ENCODE measurements around the gene GGCT.
"Not testable (repeated sequence)": the region's sequence is repeated elsewhere in the genome, so short reads cannot be mapped to it uniquely, and the experiment has no call there.

The GGCT gene

DNA sequence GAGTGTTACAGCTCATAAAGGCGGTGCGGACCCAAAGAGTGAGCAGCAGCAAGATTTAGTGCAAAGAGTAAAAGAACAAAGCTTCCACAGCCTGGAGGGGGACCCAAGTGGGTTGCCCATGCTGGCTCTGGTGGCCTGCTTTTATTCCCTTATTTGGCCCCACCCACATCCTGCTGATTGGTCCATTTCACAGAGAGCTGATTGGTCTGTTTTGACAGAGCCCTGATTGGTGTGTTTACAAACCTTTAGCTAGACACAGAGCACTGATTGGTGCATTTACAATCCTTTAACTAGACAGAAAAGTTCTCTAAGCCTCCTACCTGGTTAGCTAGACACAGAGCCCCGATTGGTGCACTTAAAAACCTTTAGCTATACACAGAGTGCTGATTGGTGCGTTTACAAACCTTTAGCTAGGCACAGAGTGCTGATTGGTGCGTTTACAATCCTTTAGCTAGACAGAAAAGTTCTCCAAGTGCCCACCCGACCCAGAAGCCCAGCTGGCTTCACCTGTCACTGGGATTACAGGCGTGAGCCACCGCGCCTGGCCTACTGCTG, 2.8 kb upstream of the GGCT start:
- not testable (repeated sequence) for H3K4me3 ChIP-seq (ENCODE audit: low read length in 2 of 2); H3K9me3 ChIP-seq (ENCODE audit: control insufficient read depth in 2 of 2, low read length in 2 of 2); H3K27me3 ChIP-seq (ENCODE audit: control insufficient read depth in 2 of 2, insufficient read depth in 2 of 2, low read length in 2 of 2); H3K9ac ChIP-seq (ENCODE audit: low read depth in 1 of 2, low read length in 2 of 2); H3K36me3 ChIP-seq (ENCODE audit: control insufficient read depth in 2 of 2, insufficient read depth in 2 of 2, low read length in 2 of 2); H3K27ac ChIP-seq (ENCODE audit: low read depth in 2 of 2, low read length in 2 of 2)
- peaks cover 6 to 15% of the 10 kb centered on the region in 2 donors for H3K4me1 ChIP-seq (ENCODE audit: control insufficient read depth in 2 of 2, insufficient read depth in 2 of 2, low read length in 2 of 2)

DNA sequence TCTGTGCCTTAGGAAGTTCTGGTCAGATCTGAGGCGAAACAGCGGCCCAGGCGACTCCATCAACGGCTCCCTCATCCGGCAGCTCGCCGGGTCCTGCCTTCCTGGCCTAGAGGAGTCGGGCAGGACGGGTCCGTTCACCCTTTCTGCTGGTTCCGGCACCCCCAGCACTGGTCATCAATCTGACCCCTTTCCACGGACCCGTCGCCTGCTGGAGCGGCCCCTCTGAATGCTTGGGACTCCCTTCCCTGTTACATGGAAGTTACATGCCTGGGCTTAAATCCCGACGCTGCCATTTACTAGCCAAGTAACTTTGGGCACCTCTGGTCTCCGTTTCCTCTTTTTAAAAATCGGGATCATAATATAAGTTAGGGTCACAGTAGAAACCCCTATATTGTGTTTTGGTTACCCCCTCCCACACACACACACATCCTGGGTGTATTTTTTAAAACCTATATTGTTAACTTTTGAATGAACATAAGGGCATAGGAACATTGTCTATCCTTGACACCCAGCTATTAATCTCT, 607 bp upstream of the GGCT start:
- Histone ChIP-seq H3K9ac (ENCODE audit: low read depth in 1 of 2, low read length in 2 of 2) (peak overlapping the region; percentile 79 to 94), H3K27ac (ENCODE audit: low read depth in 2 of 2, low read length in 2 of 2) (peak overlapping the region; percentile 77 to 86), H3K27me3 (ENCODE audit: control insufficient read depth in 2 of 2, insufficient read depth in 2 of 2, low read length in 2 of 2) (no peaks in the 10 kb centered on the region), H3K9me3 (ENCODE audit: control insufficient read depth in 2 of 2, low read length in 2 of 2) (no peaks in the 10 kb centered on the region), H3K4me1 (ENCODE audit: control insufficient read depth in 2 of 2, insufficient read depth in 2 of 2, low read length in 2 of 2) (peaks cover 6 to 17% of the 10 kb centered on the region in 2 donors), H3K4me3 (ENCODE audit: low read length in 2 of 2) (peak overlapping the region; percentile 96 to 97), H3K36me3 (ENCODE audit: control insufficient read depth in 2 of 2, insufficient read depth in 2 of 2, low read length in 2 of 2) (no peaks in the 10 kb centered on the region)

DNA sequence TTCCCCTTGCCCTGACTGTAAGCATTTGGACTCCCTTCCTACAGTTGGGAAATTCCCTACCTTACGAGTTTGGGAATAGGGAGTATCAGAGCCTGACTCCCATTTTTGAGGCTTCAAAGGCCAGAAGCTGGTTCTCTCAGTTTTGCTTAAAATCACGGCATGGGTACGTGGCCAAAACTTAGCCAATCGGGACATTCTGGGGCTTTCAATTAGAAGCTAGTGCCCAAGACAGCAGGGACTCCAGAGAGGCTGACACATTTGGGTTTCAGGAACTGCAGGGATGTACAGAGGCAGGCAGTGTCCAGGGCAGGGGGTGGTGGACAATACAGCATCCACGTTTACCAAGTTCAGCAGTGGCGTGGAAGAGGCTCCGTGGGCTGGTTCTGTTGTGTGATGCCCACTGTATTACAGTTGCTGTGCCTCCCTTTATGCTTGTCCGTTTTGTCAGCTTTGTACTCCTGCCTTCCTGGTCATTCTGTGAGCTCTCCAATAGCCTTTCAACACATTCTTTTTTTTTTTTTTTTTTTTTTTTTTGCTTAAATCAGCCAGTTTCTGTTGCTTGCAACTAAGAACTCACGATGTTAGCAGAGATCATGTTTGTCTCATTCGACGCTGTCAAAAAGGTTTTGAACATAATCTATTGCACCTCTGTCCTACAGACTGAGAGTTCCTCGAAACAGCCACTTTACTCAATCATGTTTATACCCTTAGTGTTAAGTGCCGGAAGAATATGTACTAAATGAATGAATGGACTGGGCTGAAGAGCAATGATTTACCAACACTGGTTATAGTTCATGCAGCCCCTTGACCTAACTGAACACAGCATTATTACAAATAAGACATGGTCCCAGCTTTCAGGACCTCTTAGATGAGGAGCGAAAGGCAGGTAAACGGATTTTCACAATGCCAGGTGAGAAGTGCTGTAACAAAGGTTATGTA, 1.1 kb downstream of the GGCT start:
- Histone ChIP-seq H3K36me3 (ENCODE audit: control insufficient read depth in 2 of 2, insufficient read depth in 2 of 2, low read length in 2 of 2) (no peaks in the 10 kb centered on the region), H3K27ac (ENCODE audit: low read depth in 2 of 2, low read length in 2 of 2) (no peak overlapping the region), H3K9ac (ENCODE audit: low read depth in 1 of 2, low read length in 2 of 2) (peak overlapping the region; percentile 79 to 94), H3K9me3 (ENCODE audit: control insufficient read depth in 2 of 2, low read length in 2 of 2) (no peaks in the 10 kb centered on the region), H3K4me1 (ENCODE audit: control insufficient read depth in 2 of 2, insufficient read depth in 2 of 2, low read length in 2 of 2) (peaks cover 6 to 17% of the 10 kb centered on the region in 2 donors), H3K4me3 (ENCODE audit: low read length in 2 of 2) (peak overlapping the region; percentile 96 to 97), H3K27me3 (ENCODE audit: control insufficient read depth in 2 of 2, insufficient read depth in 2 of 2, low read length in 2 of 2) (no peaks in the 10 kb centered on the region)

DNA sequence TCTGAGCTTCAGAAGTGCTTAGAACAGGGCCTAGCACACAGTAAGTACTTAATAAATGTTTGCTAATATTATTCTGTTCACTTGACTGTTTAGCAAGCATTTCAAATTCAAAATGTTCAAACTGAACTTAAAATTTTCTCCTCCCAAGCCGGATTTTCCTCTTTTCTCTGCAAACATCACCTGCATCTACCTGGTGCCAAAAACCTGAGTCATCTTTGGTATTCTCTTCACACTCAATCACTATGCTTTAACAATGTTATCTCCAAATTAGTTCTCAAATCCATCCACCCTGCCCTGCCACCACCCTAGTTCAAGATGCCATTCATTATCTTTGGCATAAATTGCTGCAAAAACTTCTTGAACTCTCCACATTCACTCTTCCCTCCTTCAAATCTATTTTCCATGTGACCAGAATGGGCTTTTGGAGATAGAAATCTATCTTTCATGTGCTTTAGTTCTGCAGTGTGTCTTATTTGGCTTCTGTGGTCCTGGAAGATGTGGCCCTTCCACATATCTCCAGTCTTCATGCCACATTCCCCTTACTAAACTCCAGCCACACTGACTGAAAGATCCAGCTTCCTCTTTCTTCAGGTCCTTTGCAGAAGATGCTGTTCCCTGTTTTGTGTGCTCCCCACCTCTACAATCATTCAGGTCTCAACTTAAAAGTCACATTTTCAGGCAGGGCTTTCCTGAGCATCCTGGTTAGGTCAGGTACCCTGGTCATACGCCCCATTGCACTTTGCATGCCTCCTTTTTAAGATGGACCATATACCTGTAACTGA, 2.0 kb downstream of the GGCT start:
- H3K4me3 ChIP-seq (ENCODE audit: low read length in 2 of 2), result no peak overlapping the region
- H3K9me3 ChIP-seq (ENCODE audit: control insufficient read depth in 2 of 2, low read length in 2 of 2), result no peaks in the 10 kb centered on the region
- peaks cover 6 to 17% of the 10 kb centered on the region in 2 donors for H3K4me1 ChIP-seq (ENCODE audit: control insufficient read depth in 2 of 2, insufficient read depth in 2 of 2, low read length in 2 of 2)
- H3K36me3 ChIP-seq (ENCODE audit: control insufficient read depth in 2 of 2, insufficient read depth in 2 of 2, low read length in 2 of 2), result peaks cover 0 to under 1% of the 10 kb centered on the region in 2 donors
- H3K27me3 ChIP-seq (ENCODE audit: control insufficient read depth in 2 of 2, insufficient read depth in 2 of 2, low read length in 2 of 2), result no peaks in the 10 kb centered on the region
- no peak overlapping the region for H3K27ac ChIP-seq (ENCODE audit: low read depth in 2 of 2, low read length in 2 of 2)
- no peak overlapping the region for H3K9ac ChIP-seq (ENCODE audit: low read depth in 1 of 2, low read length in 2 of 2)

DNA sequence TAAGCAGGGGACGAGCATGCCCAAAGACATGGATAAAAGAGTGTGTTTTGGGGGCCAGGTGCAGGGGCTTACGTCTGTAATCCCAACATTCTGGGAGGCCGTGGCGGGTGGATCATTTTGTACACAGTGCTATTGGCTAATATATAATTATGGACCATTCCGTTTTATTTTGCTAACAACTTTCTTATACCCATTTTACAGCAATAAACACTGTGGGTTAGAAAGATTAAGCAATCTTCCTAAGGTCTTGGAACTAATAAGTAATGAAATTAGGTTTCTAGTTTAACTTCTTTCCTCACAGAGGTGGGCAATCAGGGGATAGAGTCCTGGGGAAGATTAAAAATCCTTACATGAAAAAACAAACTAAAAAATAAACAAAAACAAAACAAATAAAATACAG, 3.4 kb downstream of the GGCT start:
- peaks cover 3 to 5% of the 10 kb centered on the region in 2 donors for H3K36me3 ChIP-seq (ENCODE audit: control insufficient read depth in 2 of 2, insufficient read depth in 2 of 2, low read length in 2 of 2)
- H3K9me3 ChIP-seq (ENCODE audit: control insufficient read depth in 2 of 2, low read length in 2 of 2), result no peaks in the 10 kb centered on the region
- H3K4me1 ChIP-seq (ENCODE audit: control insufficient read depth in 2 of 2, insufficient read depth in 2 of 2, low read length in 2 of 2), result peaks cover 6 to 17% of the 10 kb centered on the region in 2 donors
- no peak overlapping the region for H3K27ac ChIP-seq (ENCODE audit: low read depth in 2 of 2, low read length in 2 of 2)
- no peak overlapping the region for H3K4me3 ChIP-seq (ENCODE audit: low read length in 2 of 2)
- H3K9ac ChIP-seq (ENCODE audit: low read depth in 1 of 2, low read length in 2 of 2), result no peak overlapping the region
- no peaks in the 10 kb centered on the region for H3K27me3 ChIP-seq (ENCODE audit: control insufficient read depth in 2 of 2, insufficient read depth in 2 of 2, low read length in 2 of 2)

DNA sequence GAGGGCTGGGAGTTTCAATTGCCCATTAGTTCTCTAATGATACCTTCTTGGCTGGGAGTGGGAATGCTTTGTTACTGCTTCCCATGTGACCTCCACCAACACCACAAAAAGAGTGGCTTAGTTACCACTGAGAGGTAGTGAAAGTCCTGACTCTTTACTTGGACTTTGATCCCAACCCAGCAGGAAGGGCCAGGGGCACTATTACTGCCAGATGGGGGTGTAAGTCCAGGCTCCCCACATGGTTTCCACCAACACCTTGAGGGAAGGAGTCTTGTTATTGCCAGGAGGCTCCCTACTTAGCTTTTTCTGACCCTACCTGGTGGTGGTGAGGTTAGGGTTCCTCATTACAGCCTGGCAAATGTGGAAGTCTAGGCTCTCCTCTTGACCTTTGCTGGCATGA, 11.4 kb downstream of the GGCT start:
- Histone ChIP-seq H3K36me3 (ENCODE audit: control insufficient read depth in 2 of 2, insufficient read depth in 2 of 2, low read length in 2 of 2) (peaks cover 3 to 5% of the 10 kb centered on the region in 2 donors), H3K9ac (ENCODE audit: low read depth in 1 of 2, low read length in 2 of 2) (no peak overlapping the region), H3K4me3 (ENCODE audit: low read length in 2 of 2) (no peak overlapping the region), H3K4me1 (ENCODE audit: control insufficient read depth in 2 of 2, insufficient read depth in 2 of 2, low read length in 2 of 2) (peaks cover 2 to 3% of the 10 kb centered on the region in 2 donors), H3K27me3 (ENCODE audit: control insufficient read depth in 2 of 2, insufficient read depth in 2 of 2, low read length in 2 of 2) (no peaks in the 10 kb centered on the region), H3K9me3 (ENCODE audit: control insufficient read depth in 2 of 2, low read length in 2 of 2) (no peaks in the 10 kb centered on the region), H3K27ac (ENCODE audit: low read depth in 2 of 2, low read length in 2 of 2) (no peak overlapping the region)

DNA sequence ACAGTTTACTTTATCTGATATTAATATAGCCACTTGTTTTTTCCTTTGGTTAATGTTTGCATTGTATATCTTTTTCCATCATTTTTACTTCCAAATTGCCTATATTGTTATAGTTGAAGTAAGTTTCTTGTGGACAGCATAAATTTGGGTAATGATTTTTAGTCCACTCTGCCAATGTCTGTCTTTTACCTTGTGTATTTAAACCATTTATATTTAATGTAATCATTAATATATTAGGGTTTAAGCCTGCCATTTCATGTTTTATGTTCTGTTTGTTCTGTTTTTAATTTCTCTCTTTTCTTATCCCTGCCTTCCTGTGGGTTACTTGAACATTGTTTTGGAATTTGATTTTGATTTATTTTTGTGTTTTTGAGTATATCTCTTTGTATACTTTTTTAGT, 13.2 kb downstream of the GGCT start:
- H3K4me3 ChIP-seq (ENCODE audit: low read length in 2 of 2), result no peak overlapping the region
- H3K9ac ChIP-seq (ENCODE audit: low read depth in 1 of 2, low read length in 2 of 2), result no peak overlapping the region
- no peaks in the 10 kb centered on the region for H3K36me3 ChIP-seq (ENCODE audit: control insufficient read depth in 2 of 2, insufficient read depth in 2 of 2, low read length in 2 of 2)
- H3K4me1 ChIP-seq (ENCODE audit: control insufficient read depth in 2 of 2, insufficient read depth in 2 of 2, low read length in 2 of 2), result peaks cover 2 to 3% of the 10 kb centered on the region in 2 donors
- no peak overlapping the region for H3K27ac ChIP-seq (ENCODE audit: low read depth in 2 of 2, low read length in 2 of 2)
- no peaks in the 10 kb centered on the region for H3K9me3 ChIP-seq (ENCODE audit: control insufficient read depth in 2 of 2, low read length in 2 of 2)
- no peaks in the 10 kb centered on the region for H3K27me3 ChIP-seq (ENCODE audit: control insufficient read depth in 2 of 2, insufficient read depth in 2 of 2, low read length in 2 of 2)

DNA sequence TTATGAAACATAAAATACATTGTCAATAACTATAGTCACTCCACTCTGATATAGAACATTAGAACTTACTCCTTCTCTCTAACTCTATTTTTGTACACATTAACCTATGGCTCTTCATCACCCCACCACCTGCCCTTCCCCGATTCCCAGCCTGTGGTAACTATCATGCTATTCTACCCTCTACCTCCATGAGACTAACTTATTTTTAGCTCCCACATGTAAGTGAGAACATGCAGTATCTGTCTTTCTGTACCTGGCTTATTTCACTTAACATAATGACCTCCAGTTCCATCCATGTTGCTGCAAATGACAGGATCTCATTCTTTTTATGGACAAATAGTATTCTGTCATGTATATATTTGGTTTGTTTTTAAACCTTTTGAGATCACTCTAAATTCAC, 17.3 kb downstream of the GGCT start:
- Histone ChIP-seq H3K9me3 (ENCODE audit: control insufficient read depth in 2 of 2, low read length in 2 of 2) (no peaks in the 10 kb centered on the region), H3K27me3 (ENCODE audit: control insufficient read depth in 2 of 2, insufficient read depth in 2 of 2, low read length in 2 of 2) (no peaks in the 10 kb centered on the region), H3K9ac (ENCODE audit: low read depth in 1 of 2, low read length in 2 of 2) (no peak overlapping the region), H3K4me1 (ENCODE audit: control insufficient read depth in 2 of 2, insufficient read depth in 2 of 2, low read length in 2 of 2) (no peaks in the 10 kb centered on the region), H3K36me3 (ENCODE audit: control insufficient read depth in 2 of 2, insufficient read depth in 2 of 2, low read length in 2 of 2) (no peaks in the 10 kb centered on the region), H3K4me3 (ENCODE audit: low read length in 2 of 2) (no peak overlapping the region), H3K27ac (ENCODE audit: low read depth in 2 of 2, low read length in 2 of 2) (no peak overlapping the region)

DNA sequence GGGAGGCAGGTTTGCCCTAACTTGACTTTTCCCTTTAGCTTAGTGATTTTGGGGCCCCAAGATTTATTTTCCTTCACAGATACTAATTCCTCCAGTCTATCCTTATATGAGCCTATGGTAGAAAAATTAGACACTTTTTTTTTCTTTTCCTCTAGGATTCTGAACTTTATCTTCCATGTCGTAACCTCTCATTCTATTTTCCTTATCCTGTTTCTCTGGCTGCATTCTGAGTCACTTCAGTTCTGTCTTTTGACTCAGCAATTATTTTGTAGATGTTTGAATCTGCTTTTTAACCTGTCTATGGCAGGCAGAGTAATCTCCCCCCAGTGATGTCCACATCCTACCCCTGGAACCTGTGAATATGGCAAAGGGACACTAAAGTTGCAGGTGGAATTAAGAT, 19.0 kb downstream of the GGCT start:
- no peaks in the 10 kb centered on the region for H3K4me1 ChIP-seq (ENCODE audit: control insufficient read depth in 2 of 2, insufficient read depth in 2 of 2, low read length in 2 of 2)
- no peak overlapping the region for H3K4me3 ChIP-seq (ENCODE audit: low read length in 2 of 2)
- no peaks in the 10 kb centered on the region for H3K9me3 ChIP-seq (ENCODE audit: control insufficient read depth in 2 of 2, low read length in 2 of 2)
- no peaks in the 10 kb centered on the region for H3K36me3 ChIP-seq (ENCODE audit: control insufficient read depth in 2 of 2, insufficient read depth in 2 of 2, low read length in 2 of 2)
- H3K27me3 ChIP-seq (ENCODE audit: control insufficient read depth in 2 of 2, insufficient read depth in 2 of 2, low read length in 2 of 2), result no peaks in the 10 kb centered on the region
- no peak overlapping the region for H3K9ac ChIP-seq (ENCODE audit: low read depth in 1 of 2, low read length in 2 of 2)
- no peak overlapping the region for H3K27ac ChIP-seq (ENCODE audit: low read depth in 2 of 2, low read length in 2 of 2)

DNA sequence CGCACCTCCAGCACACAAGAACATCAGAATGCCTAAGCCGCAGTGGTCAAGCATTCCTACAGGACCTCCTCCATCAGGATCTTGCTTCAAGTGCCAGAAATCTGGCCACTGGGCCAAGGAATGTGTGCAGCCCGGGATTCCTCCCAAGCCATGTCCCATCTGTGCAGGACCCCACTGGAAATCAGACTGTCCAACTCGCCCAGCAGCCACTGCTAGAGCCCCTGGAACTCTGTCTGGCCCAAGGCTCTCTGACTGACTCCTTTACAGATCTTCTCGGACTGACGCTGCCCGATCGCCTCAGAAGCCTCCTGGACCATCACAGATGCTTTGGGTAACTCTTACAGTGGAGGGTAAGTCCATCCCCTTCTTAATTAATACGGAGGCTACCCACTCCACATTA, 23.2 kb downstream of the GGCT start:
- not testable (repeated sequence) for H3K27ac ChIP-seq (ENCODE audit: low read depth in 2 of 2, low read length in 2 of 2); H3K9ac ChIP-seq (ENCODE audit: low read depth in 1 of 2, low read length in 2 of 2); H3K36me3 ChIP-seq (ENCODE audit: control insufficient read depth in 2 of 2, insufficient read depth in 2 of 2, low read length in 2 of 2); H3K27me3 ChIP-seq (ENCODE audit: control insufficient read depth in 2 of 2, insufficient read depth in 2 of 2, low read length in 2 of 2); H3K4me3 ChIP-seq (ENCODE audit: low read length in 2 of 2); H3K9me3 ChIP-seq (ENCODE audit: control insufficient read depth in 2 of 2, low read length in 2 of 2)
- peaks cover 21 to 22% of the 10 kb centered on the region in 2 donors for H3K4me1 ChIP-seq (ENCODE audit: control insufficient read depth in 2 of 2, insufficient read depth in 2 of 2, low read length in 2 of 2)
